ENCODE data around the gene CSH1. TPM values are rescaled to one million over a fixed set of nuclear protein-coding genes. Genes with fewer than 3 reads are reported as not detected.
"Not testable (repeated sequence)": the region's sequence is repeated elsewhere in the genome, so short reads cannot be mapped to it uniquely, and the experiment has no call there.

CSH1 gene
- total RNA-seq, 1 donor from 2014 or later, result not detected

DNA sequence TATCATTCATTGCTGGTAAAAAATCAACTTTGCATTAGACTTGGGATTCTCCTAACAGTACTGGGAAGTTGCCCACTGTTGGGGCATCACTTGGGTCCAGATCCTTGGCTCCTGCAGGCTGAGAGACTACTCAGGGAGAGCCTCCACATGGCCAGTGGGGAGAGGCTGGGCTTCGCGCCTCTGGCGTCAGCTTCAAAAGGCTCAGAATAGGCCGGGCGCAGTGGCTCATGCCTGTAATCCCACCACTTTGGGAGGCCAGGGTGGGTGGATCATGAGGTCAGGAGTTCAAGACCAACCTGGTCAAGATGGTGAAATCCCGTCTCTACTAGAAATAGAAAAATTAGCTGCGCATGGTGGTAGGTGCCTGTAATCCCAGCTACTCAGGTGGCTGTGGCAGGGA, 18.1 kb upstream of the CSH1 start:
- no peaks in the 10 kb centered on the region for H3K36me3 Mint-ChIP-seq (ENCODE audit: low read depth)
- TF ChIP-seq, protein P1, sequence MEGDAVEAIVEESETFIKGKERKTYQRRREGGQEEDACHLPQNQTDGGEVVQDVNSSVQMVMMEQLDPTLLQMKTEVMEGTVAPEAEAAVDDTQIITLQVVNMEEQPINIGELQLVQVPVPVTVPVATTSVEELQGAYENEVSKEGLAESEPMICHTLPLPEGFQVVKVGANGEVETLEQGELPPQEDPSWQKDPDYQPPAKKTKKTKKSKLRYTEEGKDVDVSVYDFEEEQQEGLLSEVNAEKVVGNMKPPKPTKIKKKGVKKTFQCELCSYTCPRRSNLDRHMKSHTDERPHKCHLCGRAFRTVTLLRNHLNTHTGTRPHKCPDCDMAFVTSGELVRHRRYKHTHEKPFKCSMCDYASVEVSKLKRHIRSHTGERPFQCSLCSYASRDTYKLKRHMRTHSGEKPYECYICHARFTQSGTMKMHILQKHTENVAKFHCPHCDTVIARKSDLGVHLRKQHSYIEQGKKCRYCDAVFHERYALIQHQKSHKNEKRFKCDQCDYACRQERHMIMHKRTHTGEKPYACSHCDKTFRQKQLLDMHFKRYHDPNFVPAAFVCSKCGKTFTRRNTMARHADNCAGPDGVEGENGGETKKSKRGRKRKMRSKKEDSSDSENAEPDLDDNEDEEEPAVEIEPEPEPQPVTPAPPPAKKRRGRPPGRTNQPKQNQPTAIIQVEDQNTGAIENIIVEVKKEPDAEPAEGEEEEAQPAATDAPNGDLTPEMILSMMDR (IDR thresholded peaks at IDR 0.05), result no peak
- H3K27me3 Mint-ChIP-seq, result peaks cover 1% of the 10 kb centered on the region
- ChIA-PET CTCF (interaction anchor here (1.5 to 12.3 kb wide), 5 partner anchors 18 to 218 kb away, joined by 11 to 321 read pairs (median 116); partner anchors contain the start of genes CD79B and ERN1), POLR2A (interaction anchor here (2.4 to 12.9 kb wide), 4 partner anchors 16 to 106 kb away, joined by 9 to 272 read pairs (median 37); partner anchors contain the start of genes CD79B and ICAM2)
- H3K4me3 Mint-ChIP-seq, result peak overlapping the region; percentile 15
- intact Hi-C loops (cut with micrococcal nuclease), result loop anchor here (5.0 kb wide), 1 partner anchor 368 kb away; no protein-coding TSS in a partner anchor
- peak overlapping the region; percentile 61 for H3K27ac Mint-ChIP-seq
- no peaks in the 10 kb centered on the region for H3K9me3 Mint-ChIP-seq
- H3K4me1 Mint-ChIP-seq, result peaks cover 71% of the 10 kb centered on the region
- no peak for ATAC-seq (ENCODE audit: low read depth)
- DNase-seq, result peak; percentile 9

DNA sequence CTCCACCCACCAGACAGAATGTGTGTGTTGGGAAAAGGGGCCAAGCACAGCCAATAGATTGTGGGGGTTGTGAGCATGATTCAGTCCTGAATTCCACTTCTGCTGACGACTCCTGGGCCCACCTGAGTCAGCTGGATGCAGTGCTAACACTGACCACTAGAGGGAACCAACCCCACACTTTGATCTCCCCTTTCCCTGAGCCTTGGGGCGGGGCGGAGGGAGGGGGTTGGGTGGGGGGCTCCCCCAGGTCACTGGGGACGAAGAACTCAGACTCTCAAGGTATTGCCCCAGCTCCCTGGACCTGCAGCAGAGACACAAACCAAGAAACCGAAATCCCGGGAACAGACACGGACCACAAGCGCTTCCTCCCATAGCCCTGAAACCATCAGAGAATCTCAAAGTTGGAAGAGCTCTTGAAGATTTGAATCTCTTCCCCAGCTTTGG, 15.3 kb upstream of the CSH1 start:
- intact Hi-C loops (cut with micrococcal nuclease), result loop anchor here (1.0 to 5.0 kb wide), 5 partner anchors 40 to 371 kb away; no protein-coding TSS in a partner anchor
- H3K4me1 Mint-ChIP-seq, result peaks cover 51% of the 10 kb centered on the region
- TF ChIP-seq, protein P1 (IDR thresholded peaks at IDR 0.05), result no peak
- H3K27me3 Mint-ChIP-seq, result peaks cover 1% of the 10 kb centered on the region
- no peak overlapping the region for H3K4me3 Mint-ChIP-seq
- H3K9me3 Mint-ChIP-seq, result no peaks in the 10 kb centered on the region
- ATAC-seq (ENCODE audit: low read depth) (peak; percentile 57), DNase-seq (peak; percentile 59)
- ChIA-PET CTCF (interaction anchor here (0.9 to 12.3 kb wide), 14 partner anchors 8 to 221 kb away, joined by 3 to 116 read pairs (median 12); partner anchors contain the start of genes CD79B, ERN1 and ICAM2), POLR2A (interaction anchor here (0.5 to 12.9 kb wide), 10 partner anchors 9 to 234 kb away, joined by 3 to 272 read pairs (median 12); partner anchors contain the start of genes CD79B and ICAM2)
- no peaks in the 10 kb centered on the region for H3K36me3 Mint-ChIP-seq (ENCODE audit: low read depth)
- H3K27ac Mint-ChIP-seq, result peak overlapping the region; percentile 35

DNA sequence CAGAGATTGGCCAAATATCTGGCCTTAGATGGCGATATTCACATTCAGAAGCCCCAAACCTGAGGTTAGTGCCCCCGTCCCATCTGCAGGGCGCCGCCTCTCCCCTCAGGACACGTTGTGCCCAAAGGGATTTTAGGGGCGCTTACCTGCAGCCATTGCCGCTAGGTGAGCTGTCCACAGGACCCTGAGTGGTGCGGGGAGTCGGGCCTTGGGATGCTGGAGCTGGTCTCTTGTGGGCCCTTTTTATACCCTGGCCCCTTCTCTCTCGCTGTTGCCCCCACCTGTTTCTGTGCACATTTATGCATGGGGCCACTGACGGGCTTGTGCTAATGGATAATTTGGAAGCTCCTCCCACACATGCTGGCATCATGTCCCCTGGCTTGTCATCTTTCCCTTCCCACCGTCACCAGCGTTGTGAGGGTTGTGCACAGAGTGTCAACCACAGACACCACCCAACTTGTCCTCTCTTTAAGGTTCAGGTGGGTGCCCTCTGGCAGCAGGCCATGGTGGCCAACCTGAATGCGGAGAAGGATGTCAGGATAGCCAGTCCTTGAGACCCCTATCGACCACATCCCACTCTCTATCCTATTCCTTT, 14.8 kb upstream of the CSH1 start, which contains the start of gene CSHL1:
Gene CSHL1 (minus strand): TSS at position 218 of the 595 bp plus-strand sequence. CDS start 62 bp downstream, at position 156.
- TF ChIP-seq, protein P1 (IDR thresholded peaks at IDR 0.05), result no peak
- no peaks in the 10 kb centered on the region for H3K9me3 Mint-ChIP-seq
- H3K4me1 Mint-ChIP-seq, result peaks cover 45% of the 10 kb centered on the region
- DNase-seq (peak; percentile 12), ATAC-seq (ENCODE audit: low read depth) (no peak)
- ChIA-PET POLR2A (interaction anchor here (0.5 to 12.9 kb wide), 8 partner anchors 10 to 235 kb away, joined by 3 to 272 read pairs (median 14); partner anchors contain the start of genes CD79B and ICAM2), CTCF (interaction anchor here (0.9 to 12.3 kb wide), 14 partner anchors 9 to 221 kb away, joined by 3 to 116 read pairs (median 11); partner anchors contain the start of genes CD79B, ERN1 and ICAM2)
- no peak within 1 kb of the TSS for H3K4me3 Mint-ChIP-seq
- H3K27ac Mint-ChIP-seq, result peak within 1 kb of the TSS; percentile 35
- H3K36me3 Mint-ChIP-seq (ENCODE audit: low read depth), result no peaks in the 10 kb centered on the region
- peaks cover 1% of the 10 kb centered on the region for H3K27me3 Mint-ChIP-seq
- intact Hi-C loops (cut with micrococcal nuclease), result loop anchor here (1.0 to 5.0 kb wide), 5 partner anchors 40 to 371 kb away; no protein-coding TSS in a partner anchor

- ChIA-PET POLR2A (interaction anchor here (0.6 to 3.1 kb wide), 2 partner anchors 109 to 236 kb away, joined by 5 to 16 read pairs; no protein-coding TSS in a partner anchor), CTCF (interaction anchor here (1.4 to 12.3 kb wide), 11 partner anchors 10 to 222 kb away, joined by 3 to 116 read pairs (median 15); partner anchors contain the start of genes ERN1 and ICAM2)
- H3K27me3 Mint-ChIP-seq, result peaks cover 1% of the 10 kb centered on the region
- TF ChIP-seq, protein P1 (IDR thresholded peaks at IDR 0.05), result no peak
- no peaks in the 10 kb centered on the region for H3K9me3 Mint-ChIP-seq
- H3K27ac Mint-ChIP-seq, result no peak overlapping the region
- H3K36me3 Mint-ChIP-seq (ENCODE audit: low read depth), result no peaks in the 10 kb centered on the region
- ATAC-seq (ENCODE audit: low read depth) (no peak), DNase-seq (no peak)
- H3K4me1 Mint-ChIP-seq, result peaks cover 36% of the 10 kb centered on the region
- H3K4me3 Mint-ChIP-seq, result no peak overlapping the region
- intact Hi-C loops (cut with micrococcal nuclease), result loop anchor here (5.0 kb wide), 1 partner anchor 372 kb away; no protein-coding TSS in a partner anchor
Measured at GRCh38 chr17:63910096-63910495, 13.7 kb upstream of the CSH1 start.

DNA sequence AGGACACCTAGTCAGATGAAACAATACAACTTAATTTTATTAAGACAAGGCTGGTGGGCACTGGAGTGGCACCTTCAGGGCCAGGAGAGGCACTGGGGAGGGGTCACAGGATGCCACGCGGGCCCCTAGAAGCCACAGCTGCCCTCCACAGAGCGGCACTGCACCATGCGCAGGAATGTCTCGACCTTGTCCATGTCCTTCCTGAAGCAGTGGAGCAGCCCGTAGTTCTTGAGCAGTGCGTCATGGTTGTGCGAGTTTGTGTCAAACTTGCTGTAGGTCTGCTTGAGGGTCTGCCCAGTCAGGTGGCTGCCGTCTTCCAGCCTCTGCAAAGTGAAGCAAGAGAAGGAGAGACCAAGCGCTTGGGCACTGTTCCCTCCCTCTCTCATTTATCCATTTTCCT, 13.2 kb upstream of the CSH1 start:
- H3K36me3 Mint-ChIP-seq (ENCODE audit: low read depth); H3K27me3 Mint-ChIP-seq; H3K9me3 Mint-ChIP-seq; intact Hi-C loops (cut with micrococcal nuclease); ATAC-seq (ENCODE audit: low read depth); H3K4me3 Mint-ChIP-seq; DNase-seq; H3K27ac Mint-ChIP-seq; POLR2A ChIA-PET: not testable (repeated sequence)
- CTCF ChIA-PET, result interaction anchor here (3.2 to 12.3 kb wide), 5 partner anchors 37 to 223 kb away, joined by 15 to 116 read pairs (median 70); partner anchors contain the start of genes ERN1 and ICAM2
- H3K4me1 Mint-ChIP-seq, result peaks cover 33% of the 10 kb centered on the region

- CTCF ChIA-PET, result interaction anchor here (0.7 to 9.4 kb wide), 7 partner anchors 8 to 227 kb away, joined by 3 to 80 read pairs (median 3); no protein-coding TSS in a partner anchor
- POLR2A ChIA-PET, H3K27me3 Mint-ChIP-seq: not testable (repeated sequence)
Measured at GRCh38 chr17:63907161-63907778, 10.9 kb upstream of the CSH1 start.

GRCh38 chr17:63904796-63905195, 8.4 kb upstream of the CSH1 start:
- H3K27ac Mint-ChIP-seq; H3K4me1 Mint-ChIP-seq; intact Hi-C loops (cut with micrococcal nuclease); H3K9me3 Mint-ChIP-seq; DNase-seq; ATAC-seq (ENCODE audit: low read depth); H3K27me3 Mint-ChIP-seq; H3K36me3 Mint-ChIP-seq (ENCODE audit: low read depth); H3K4me3 Mint-ChIP-seq: not testable (repeated sequence)
- ChIA-PET CTCF (interaction anchor here (0.6 to 9.4 kb wide), 7 partner anchors 35 to 228 kb away, joined by 3 to 80 read pairs (median 5); partner anchors contain the start of gene ICAM2), POLR2A (interaction anchor here (0.7 to 1.2 kb wide), 3 partner anchors 15 to 241 kb away, joined by 3 to 4 read pairs (median 3); no protein-coding TSS in a partner anchor)

More at GRCh38 chr17:63907161-63907778, 10.9 kb upstream of the CSH1 start:
- intact Hi-C loops (cut with micrococcal nuclease); H3K4me3 Mint-ChIP-seq; H3K36me3 Mint-ChIP-seq (ENCODE audit: low read depth); H3K27ac Mint-ChIP-seq; ATAC-seq (ENCODE audit: low read depth); H3K9me3 Mint-ChIP-seq: not testable (repeated sequence)
- DNase-seq, result peak; percentile 7
- peaks cover 15% of the 10 kb centered on the region for H3K4me1 Mint-ChIP-seq

Measured in activated B cell treated with CpG ODN at 0.5 μM for 24 hours (primary cell).